Fibroblast of skin of right quadriceps (primary cell): ENCODE results near the gene CEP152.
A peak's percentile ranks its signal among the peaks of the same experiment; 100 is the strongest.
"Not testable (repeated sequence)": the region's sequence is repeated elsewhere in the genome, so short reads cannot be mapped to it uniquely, and the experiment has no call there.

Experiments used
- DNase-seq: peaks from one replicate; pipeline ENCODE4 v3.0.0-alpha.2; 2013

CEP152 gene

DNA sequence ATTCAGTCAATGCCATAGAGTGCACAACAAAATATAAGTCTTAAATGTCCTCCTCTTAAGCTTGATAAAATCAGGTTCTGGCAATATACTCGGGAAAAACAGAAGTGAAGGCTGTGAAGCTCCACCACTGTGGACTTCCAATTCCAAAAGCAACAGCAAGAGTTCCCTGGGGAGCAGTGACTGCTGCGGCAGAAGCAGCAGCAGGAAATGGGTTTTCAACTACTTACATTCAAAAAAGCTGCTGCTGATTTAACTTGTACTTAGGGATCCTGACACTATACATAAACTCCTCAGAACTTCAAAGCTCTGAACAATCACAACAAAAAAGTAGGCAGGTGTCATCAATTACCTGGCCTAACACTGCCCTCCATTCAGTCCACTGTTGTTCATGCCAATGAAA lies 4.7 kb downstream of the CEP152 start:
- DNase-seq, result peak; percentile 50

DNA sequence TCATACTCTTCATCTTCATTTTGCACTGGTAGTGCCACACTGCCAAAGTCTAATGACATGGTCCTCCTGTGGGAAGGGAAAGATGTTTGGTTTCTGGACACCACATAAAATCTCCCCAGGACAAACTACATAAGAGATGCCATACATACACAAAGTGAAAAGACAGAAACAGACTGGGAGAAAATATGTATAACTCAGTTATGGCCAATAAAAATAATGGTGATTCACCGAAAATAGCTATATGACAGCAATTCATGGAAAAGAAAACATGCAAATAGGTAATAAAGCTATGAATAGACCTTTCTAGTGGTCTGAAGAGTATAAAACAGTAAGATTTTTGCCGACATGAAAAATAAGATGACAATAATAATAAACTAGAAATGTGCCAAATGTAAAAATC lies 5.3 kb downstream of the CEP152 start:
- no peak for DNase-seq

DNA sequence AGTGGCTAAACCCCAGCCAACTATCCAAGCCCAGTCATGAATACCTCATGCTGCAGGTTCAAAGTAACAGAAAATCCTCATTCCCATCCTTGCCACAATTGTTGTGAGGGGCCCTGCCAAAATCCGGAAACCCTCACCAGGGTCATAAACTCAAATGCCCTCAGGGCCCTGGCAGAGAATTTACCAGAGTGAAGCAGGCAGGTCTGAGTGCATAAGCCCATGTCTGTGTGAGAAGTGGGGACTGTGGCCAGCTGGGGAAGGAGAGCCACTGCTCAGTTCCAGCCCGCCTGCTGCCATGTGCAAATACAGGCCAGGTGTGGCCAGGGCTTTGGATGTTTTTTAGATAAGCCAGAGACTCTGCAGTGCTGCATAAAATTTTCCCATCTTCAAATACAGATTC lies 7.0 kb downstream of the CEP152 start:
- no peak for DNase-seq

DNA sequence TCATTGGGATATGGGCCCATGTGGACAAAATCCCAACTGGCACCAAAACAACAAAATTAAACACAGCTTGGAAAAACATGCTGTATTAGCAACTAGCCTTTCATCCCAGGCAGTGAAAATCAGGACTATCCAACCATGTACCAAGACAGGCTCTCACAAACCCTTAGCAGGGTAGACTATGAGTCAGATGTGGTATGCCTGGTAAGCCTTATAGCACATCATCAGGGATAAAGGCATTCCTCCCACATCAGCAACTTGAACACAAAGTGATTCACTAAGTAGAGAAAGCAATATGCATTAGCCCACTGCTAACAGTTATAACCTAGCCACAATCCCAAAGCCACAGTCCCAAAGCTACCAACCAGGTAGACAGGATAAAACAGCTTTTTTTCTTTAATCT lies 8.0 kb downstream of the CEP152 start:
- DNase-seq, result peak; percentile 93

DNA sequence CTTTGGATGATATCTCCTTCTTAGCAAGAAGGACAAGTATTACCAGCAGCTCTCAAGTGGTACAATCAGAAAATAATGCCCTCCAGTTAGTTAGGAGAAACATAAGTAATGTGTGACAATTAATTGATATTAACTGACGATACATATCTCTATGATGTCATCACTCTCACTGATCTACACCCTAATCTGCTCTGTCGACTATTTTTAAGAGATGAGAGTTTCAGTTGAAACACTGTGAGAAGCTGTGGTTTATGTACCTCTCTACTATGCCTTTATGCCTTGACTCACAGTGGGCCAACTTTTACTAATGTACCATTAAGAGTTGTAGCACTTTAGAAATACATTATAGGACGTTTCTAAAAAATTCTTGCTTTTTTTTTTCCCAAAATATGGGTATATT lies 8.6 kb downstream of the CEP152 start:
- DNase-seq, result no peak

DNA sequence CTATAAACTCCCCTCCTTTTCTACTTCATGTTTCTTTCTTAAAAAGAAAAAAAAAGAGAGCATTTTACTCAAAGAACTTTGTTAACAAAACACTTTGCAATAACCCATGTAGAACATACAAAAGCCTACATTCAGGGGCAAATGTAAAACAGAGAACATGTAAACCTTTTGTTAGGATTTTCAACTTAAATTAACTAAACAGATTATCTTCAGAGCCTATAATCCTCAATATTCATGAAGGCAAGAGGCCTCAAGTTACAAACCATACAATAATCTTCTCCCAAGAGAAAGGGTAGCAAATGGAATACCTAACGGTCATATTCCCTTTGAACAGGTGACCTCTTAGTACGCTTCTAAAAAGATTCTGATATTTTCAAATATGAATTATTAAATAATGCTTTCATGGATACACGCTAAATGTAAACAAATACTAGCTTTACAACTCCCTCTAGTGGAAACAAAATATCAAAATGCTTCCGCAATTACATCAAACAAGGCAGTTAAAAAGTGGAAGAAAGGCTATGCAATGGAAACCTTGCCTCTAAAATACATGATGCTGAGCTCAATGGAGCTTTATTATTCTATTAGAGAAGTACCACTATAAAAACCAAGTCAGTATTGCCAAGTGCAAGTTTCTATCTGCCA lies 9.9 kb downstream of the CEP152 start:
- DNase-seq, result peak; percentile 31

DNA sequence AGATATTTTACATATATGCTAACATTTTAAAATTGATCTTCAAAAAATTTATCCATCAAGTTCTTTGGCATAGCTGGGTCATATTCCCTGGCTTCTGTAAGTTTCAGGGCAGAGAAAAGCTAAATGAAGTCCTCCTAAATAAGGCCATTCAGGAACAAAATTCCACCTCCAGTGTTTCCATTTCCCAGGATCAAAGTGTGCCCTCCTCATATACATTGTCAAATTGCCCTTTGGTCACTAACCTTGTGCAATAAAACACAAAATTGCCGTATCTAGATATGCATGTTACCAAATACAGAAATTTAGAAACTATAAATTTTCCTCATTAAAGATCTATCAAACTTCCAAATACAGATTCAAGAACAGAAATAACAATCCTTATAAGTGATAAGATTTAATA lies 10.6 kb downstream of the CEP152 start:
- no peak for DNase-seq

DNA sequence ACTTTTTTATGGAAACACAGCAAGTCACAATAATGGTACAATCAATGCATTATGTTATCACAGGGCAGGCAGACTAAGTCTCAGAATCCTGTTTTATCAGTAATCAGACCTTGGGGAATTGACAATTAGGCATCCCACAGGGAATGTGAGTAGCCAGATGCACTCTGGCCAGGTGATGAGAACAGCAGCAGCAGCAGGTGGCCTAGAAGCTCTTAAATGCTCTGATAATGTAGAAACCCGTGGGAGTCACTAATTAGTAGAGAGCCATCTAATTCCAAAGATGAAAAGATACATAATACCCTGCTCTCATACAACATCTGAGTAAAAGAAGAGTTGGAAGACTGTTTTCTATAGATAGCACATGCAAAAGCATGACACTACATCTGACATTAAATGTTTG lies 12.6 kb downstream of the CEP152 start:
- no peak for DNase-seq

DNA sequence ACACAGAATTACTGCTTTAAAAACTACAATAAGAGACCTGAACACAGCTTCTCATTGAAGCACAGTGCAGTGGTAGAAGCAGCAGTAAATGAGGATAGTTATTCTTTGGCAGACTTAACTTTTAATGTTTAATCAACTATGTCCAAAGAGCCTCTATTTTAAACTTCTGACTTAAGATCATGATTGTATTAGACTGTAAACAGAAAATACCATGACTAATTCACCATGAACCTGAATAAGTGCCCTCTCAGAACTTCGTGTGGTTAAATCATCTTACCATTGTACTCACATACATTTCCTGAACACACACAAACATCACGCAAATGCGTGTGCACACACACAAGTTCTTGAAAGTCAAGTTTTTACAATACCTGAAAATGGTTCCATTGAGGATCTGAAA lies 13.9 kb downstream of the CEP152 start:
- no peak for DNase-seq

DNA sequence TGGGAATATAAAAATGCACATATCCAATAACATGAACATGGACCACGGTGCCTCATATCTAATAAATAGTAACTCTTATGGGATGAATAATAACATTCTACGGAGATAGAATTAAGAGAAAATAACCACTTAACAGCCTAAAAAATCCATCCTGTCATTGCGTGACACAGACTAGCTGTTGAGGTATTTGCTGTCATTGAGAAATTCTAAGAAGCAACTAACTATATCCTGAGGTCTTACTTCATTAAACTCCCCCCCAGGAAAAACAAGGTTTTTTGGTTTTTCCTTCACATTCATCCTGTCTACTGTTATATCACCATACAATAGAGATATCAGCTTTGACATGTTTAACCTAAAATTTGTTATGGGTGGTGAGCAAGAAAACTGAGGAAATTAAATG lies 14.3 kb downstream of the CEP152 start:
- no peak for DNase-seq

DNA sequence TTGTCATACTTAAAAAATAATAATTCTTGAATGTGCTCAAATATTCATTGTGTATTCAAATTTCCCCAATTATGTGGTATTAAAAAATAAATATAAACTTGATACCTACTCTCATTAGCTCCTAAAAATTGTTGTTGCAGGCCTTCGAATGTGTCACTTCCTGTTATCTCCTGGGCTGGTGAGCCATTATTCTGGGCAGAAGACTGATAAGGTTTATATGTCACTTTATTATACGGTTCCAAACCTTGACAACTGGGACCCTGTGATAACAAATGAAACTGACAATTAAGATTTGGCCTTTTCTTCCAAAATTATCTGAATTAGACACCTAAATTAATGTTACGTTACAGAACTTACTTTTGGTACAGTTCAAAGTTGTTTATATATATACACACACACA lies 15.0 kb downstream of the CEP152 start:
- no peak for DNase-seq

DNA sequence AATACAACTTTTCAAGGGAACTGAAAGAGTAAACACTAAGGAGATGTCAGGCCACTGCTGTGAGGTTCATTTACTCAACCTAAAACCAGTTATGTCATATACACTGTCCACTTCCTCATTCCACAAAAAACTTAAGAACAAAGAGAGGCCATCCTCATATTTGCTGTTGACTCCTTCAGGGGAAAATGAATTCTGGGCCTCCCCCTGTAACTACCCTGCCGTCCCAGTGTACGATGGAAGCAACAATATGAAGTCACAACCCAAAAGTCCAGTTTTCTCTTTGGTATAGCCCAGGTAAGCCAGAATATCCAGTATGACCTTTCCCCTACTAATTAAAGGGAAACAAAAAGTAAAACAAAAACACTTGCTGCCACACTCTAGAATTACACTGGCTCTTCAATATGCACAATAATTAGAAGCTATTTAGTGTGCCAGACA lies 16.2 kb downstream of the CEP152 start:
- no peak for DNase-seq

DNA sequence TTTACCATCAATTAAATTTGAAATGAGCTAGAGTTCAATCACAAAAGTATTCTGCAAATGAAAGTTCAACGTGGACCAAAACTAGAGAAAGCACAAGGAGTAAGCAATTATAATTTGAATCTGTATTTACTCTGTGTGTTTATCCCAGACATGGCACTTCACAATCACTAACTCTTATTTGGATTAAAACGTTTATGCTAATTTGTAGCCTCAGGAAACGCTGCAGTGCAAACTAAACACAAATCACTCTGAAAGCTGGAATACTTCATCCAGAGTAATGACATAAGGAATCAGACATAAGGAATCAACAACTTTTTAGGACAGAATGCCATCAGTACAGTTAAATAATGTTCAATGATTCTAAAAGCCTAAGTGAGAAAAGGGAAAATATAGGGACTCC lies 18.5 kb downstream of the CEP152 start:
- DNase-seq, result no peak

DNA sequence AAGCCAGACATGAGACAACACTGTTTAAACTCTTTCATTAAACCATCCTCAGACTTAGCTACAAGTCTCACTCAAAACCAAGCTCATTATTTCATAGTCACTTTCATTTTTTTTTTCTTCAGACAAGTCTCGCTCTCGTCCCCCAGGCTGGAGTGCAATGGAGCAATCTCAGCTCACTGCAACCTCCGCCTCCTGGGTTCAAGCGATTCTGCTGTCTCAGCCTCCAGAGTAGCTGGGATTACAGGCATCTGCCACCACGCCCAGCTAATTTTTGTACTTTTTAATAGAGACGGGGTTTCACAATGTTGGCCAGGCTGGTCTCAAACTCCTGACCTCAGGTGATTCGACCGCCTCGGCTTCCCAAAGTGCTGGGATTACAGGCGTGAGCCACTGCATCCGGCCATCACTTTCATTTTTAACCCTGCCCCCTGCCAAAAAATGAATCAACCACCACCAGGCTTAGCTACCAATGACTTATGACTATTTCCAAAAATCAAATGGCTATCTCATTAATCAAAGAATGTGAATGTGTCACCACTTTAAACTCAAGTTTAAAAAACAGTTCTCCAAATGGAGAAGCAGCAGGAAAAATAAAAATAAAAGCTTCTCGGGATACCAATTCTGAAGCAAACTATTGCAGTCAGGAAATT lies 20.3 kb downstream of the CEP152 start:
- DNase-seq, result not testable (repeated sequence)

DNA sequence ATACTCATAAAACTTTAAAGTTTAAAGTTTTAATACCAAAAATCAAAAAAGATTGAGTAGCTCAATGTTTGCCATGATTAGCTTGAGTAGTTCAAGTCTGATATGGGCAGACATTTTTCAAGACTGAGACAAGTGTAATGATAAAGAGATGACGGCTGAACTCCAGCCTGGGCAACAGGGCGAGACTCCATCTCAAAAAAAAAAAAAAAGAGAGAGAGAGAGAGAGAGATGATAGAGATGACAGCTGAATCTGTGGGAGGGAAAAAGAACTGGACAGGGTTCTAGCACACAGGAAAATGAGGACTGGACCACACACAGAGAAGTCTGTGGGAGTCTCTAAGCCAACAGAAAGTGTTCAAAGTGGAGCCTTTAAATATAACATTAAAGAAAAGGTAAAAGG lies 25.2 kb downstream of the CEP152 start:
- no peak for DNase-seq

DNA sequence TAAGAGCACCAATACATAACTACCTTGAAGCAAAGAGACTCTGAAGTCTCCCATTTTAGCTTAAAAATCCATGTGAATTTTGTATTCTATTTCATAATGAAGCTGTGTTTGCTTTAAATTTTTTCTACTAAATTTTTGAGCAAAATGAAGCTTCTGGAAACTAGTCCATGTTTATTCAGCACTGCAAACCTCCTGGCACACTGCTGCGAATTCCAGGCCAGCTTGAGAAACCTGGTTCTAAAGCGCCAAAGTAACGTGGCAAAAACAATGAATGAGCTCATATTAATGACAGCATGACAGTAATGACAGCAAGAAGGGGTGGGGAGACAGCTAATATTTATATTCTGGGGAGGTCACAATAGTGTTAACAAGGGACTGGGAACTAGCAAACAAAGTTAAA lies 25.7 kb downstream of the CEP152 start:
- DNase-seq, result no peak

DNA sequence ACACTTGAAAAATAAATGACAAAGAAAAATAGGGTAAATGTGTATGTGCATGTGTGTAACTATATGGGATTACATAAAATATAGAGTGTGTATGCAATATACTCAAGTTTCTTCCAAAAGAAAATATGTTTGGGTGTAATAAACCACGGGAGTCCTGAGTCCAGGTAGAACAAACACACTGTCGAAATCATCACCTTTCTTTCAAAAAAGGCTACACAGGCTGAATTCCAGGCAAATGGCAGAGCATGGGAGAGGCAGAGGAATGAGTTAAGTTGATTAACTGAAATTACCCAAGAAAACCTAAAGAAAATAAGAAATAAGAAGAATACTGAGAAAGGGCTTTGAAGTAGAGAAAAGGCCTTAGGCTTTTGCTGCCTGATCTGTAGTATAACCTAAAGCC lies 26.1 kb downstream of the CEP152 start:
- no peak for DNase-seq

DNA sequence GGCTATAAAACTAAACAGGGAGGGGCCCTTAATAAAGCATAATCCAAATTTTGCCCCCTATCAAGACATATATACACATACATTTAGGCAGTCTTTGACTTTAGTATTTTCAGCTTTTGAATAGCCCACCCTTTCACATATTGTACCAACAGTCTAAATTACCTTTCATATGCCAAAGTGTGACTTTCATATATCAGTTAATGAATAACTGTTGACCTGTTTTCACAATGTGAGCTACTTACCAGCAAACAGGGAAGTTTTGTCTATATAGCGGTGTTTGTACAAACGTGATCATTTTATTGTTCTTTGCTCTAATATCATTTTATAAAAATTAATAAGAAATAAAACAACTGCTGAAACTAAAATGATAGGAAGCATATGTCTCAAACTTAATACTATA lies 28.0 kb downstream of the CEP152 start:
- no peak for DNase-seq

DNA sequence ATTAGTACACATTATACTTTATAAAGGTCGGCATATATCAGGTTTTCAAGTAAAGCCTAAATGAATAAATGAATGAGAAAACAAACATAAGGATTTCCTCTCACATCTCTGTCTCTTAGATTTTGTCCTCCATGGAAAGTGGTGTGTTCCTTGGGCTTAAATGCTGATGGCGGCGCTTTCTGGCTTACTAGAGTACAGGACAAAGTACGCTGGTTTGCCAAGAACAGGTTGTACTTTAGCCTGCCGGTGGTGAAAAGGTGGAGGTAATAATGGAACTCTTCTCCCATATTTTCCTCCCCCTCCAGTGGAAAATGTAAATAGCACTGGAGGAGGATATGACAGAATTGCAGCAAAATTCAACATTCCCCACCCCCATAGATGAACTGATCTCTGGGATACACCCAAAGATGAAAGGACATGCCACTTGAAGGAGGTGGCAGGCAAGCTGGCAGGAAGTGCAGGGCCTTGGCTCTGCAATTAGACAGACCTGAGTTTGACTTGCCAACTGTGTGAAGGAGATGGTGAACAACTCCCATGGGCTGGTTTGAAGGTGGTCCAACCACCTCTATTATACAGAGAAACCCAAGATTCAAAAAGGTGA lies 29.3 kb downstream of the CEP152 start:
- DNase-seq, result no peak

DNA sequence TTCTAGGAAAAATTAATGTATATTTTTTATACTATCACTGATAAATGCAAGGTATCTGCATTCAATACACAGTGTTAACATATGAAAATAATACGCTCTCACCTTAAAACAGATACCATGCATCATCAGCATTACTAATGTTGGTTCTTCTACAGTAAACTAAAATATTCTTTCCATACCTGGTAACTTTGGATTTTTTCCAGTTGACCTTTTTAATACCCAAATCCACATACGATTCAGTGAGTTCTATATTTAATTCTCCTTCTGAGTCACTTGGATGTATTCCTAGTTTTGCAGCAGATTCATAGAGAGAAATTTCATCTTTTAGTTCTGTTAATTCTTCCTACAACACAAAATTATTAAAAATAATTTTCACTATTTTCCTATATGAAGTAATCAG lies 29.9 kb downstream of the CEP152 start:
- peak; percentile 14 for DNase-seq

DNA sequence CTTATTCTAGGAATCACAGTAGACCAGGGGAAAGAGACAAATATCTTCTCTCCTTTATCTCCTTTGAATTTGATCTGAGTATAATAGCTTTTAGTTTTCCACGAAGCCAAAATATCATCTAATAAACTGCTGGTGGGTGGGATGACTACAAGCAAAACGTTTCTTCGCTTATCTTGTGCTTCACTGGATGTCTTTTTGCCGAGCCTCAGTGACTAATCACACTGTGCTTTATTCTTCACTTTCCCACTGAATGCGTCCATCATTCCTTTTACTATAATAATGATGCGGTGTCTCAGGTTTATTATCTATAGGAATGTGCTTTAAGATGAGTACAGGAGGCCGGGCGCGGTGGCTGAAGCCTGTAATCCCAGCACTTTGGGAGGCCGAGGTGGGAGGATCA lies 32.5 kb downstream of the CEP152 start:
- no peak for DNase-seq

DNA sequence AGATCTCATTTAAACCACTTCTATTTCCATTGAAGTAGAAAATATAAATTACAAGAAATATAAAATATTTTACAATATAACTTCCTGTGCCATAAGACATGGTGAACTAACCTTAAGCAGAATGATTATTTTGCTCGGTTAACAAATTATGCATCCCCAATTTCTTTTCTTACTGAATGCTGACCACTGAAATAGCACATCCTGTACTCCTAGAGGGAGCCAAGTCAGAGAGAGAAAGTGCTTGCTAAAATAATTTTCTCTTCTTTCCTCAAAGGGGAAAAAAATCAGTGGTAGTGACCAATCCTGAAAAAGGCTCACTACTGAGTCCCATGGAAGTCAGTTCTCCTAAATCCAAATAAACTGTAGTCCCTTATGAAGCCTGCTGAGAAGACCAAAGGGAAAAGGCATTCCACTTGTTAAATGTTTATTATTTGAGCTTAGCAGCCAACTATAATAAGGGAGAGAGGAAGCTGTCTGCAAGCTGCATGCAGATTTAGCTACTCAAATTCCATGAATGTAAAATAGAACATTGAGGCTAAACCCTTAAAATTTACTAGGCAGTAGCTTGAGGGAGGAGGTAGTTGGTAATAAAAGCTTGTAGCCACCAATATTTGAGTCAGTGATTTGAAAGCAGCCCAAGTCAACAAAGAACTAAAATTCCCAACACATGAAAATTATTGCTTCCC lies 33.1 kb downstream of the CEP152 start:
- DNase-seq, result no peak

DNA sequence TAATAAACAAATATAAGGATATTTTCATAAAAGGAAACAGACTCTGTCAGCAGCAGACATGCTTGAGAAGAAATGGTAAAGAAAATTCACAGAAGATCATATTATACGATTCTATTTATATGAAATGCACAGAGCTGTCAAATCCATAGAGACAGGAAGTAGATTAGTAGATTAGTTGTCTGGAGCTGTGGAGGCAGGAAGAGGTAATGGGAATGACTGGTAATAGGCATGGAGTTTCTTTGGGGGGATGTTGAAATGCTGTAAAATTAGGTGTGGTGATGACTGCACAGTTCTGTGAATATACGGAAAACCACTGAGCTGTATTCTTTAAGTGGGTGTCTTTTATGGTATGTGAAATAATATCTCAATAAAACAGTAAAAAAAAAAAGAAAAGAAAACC lies 35.3 kb downstream of the CEP152 start:
- DNase-seq, result peak; percentile 4

DNA sequence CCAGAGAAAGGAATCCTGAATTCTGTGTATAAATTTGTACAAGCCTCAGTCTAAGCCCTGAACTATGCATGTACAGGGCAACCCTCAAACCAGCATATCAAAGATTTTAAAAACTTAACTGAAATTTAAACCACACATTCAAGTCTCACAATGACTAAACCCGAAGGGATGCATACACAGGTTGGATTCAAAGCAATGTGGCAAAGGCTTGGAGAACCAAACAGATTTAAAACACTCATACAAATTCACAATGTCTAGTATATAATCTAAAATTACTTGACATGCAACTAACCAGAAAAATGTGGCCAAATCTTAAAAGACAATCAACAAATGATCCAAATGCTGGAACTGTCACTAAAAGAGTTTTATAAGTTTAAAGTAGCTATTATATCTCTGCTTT lies 36.4 kb downstream of the CEP152 start:
- DNase-seq, result peak; percentile 11
